ENCODE measurements around the gene CLOCK. TPM values are rescaled to one million over a fixed set of nuclear protein-coding genes. Genes with fewer than 3 reads are reported as not detected.

Gene CLOCK
- total RNA-seq, 1 experiment from 2014 or later: 24.9 TPM

DNA sequence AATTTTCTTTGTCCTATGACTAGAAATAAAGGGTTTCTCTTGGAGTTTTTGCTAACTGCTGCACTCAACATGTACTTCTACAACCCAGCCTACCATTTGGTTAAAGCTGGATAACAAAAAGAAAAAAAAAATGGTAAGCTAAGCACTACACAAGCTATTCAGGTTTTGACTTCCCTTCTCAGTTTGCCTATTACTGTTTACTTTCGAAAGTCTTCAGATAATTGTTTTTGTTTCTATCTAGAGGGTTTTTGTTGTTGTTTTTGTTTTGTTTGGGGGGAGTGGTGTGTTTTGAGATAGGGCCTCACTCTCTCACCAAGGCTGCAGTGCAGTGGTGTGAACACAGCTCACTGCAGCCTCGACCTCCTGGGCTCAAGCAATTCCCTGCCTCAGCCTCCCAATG, 46.6 kb downstream of the CLOCK start:
- Histone ChIP-seq H3K4me3 (ENCODE audit: low read depth in 2 of 2, low read length in 2 of 2) (no peak overlapping the region), H3K4me1 (ENCODE audit: control insufficient read depth, insufficient read depth, low read length) (no peaks in the 10 kb centered on the region), H3K27me3 (ENCODE audit: control insufficient read depth, insufficient read depth, low read length) (no peaks in the 10 kb centered on the region), H3K27ac (ENCODE audit: low read length) (no peak overlapping the region), H3K36me3 (ENCODE audit: control insufficient read depth, insufficient read depth, low read length) (no peaks in the 10 kb centered on the region), H3K9me3 (ENCODE audit: control insufficient read depth, insufficient read depth, low read depth, low read length) (no peaks in the 10 kb centered on the region)
- in situ Hi-C loops (cut with HindIII; ENCODE audit: low pct_unique_long_range_greater_than_20kb, low sequenced_read_pairs): no loop called here
- ChIA-PET POLR2A (no interaction called here), CTCF (no interaction called here)
- intact Hi-C loops (cut with micrococcal nuclease; ENCODE audit: unreplicated experiment): no loop called here
- DNase-seq (ENCODE audit: low read depth, low spot score) (no peak), ATAC-seq (no peak)
- TF ChIP-seq POLR2AphosphoS5 (IDR thresholded peaks at IDR 0.05; ENCODE audit: low read depth, low read length): no peak
- BruUV-seq (replicated peaks): no TSS peak

- CTCF ChIA-PET: no interaction called here
Measured at GRCh38 chr4:55499495-55499894, 47.2 kb downstream of the CLOCK start.

More at GRCh38 chr4:55499495-55499894, 47.2 kb downstream of the CLOCK start:
- ATAC-seq (no peak), DNase-seq (ENCODE audit: low read depth, low spot score) (no peak)
- H3K9me3 ChIP-seq (ENCODE audit: control insufficient read depth, insufficient read depth, low read depth, low read length): no peaks in the 10 kb centered on the region
- BruUV-seq (replicated peaks): no TSS peak
- in situ Hi-C loops (cut with HindIII; ENCODE audit: low pct_unique_long_range_greater_than_20kb, low sequenced_read_pairs) (no loop called here), intact Hi-C loops (cut with micrococcal nuclease; ENCODE audit: unreplicated experiment) (no loop called here)
- H3K27ac ChIP-seq (ENCODE audit: low read length): no peak overlapping the region
- no peaks in the 10 kb centered on the region for H3K27me3 ChIP-seq (ENCODE audit: control insufficient read depth, insufficient read depth, low read length)
- POLR2A ChIA-PET: interaction anchor here (0.6 kb wide), 1 partner anchor 28 kb away, joined by 4 read pairs; no protein-coding TSS in a partner anchor
- TF ChIP-seq TCF7L2 (IDR thresholded peaks at IDR 0.05; ENCODE audit: low read depth, low read length) (no peak), SIN3A (IDR thresholded peaks at IDR 0.05; ENCODE audit: borderline replicate concordance, insufficient read depth, low read depth, low read length) (no peak), CTCF (IDR thresholded peaks at IDR 0.05) (no peak), REST (IDR thresholded peaks at IDR 0.05; ENCODE audit: insufficient read depth in 1 of 2, low read depth in 2 of 2, low read length in 1 of 2) (no peak), POLR2AphosphoS5 (IDR thresholded peaks at IDR 0.05; ENCODE audit: low read depth, low read length) (no peak)
- H3K36me3 ChIP-seq (ENCODE audit: control insufficient read depth, insufficient read depth, low read length): no peaks in the 10 kb centered on the region
- no peak overlapping the region for H3K4me3 ChIP-seq (ENCODE audit: low read depth in 2 of 2, low read length in 2 of 2)
- no peaks in the 10 kb centered on the region for H3K4me1 ChIP-seq (ENCODE audit: control insufficient read depth, insufficient read depth, low read length)

Data from Panc1 (cell line).